Measurements from ENCODE around the gene RHOC.

DNA sequence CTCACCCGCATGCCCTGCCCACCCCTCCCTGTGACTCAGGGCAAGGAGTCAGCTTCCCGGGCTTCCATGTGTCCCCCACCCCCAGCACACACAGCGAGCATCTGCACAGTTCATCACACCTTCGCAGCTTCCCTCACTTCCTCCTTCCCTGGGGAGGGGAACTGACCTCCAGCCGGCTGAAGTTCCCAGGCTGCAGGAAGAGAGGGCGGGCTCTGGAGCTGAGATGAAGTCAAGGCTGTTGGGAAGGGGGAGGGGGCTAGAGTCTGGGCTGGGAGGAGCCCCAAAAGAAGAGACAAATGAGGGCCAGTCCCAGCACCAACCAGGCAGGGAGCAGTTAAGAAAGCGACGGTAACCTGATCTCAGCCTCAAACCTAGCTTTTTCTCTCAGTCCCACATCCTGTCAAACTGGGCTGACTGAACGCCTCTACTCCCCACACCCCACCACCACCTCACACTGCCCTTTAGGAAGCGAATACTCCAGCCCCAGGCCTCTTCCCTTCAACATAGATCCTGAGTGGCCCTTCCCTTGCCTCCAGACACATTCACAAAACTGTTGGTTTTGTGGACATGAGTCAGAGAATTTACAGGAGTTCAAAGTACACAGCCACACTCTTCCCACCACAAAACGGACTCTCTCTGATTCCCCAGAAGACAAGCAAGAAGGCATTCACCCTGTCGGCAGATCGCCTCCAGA lies 1.8 kb downstream of the RHOC start:
- TF ChIP-seq, protein P1, sequence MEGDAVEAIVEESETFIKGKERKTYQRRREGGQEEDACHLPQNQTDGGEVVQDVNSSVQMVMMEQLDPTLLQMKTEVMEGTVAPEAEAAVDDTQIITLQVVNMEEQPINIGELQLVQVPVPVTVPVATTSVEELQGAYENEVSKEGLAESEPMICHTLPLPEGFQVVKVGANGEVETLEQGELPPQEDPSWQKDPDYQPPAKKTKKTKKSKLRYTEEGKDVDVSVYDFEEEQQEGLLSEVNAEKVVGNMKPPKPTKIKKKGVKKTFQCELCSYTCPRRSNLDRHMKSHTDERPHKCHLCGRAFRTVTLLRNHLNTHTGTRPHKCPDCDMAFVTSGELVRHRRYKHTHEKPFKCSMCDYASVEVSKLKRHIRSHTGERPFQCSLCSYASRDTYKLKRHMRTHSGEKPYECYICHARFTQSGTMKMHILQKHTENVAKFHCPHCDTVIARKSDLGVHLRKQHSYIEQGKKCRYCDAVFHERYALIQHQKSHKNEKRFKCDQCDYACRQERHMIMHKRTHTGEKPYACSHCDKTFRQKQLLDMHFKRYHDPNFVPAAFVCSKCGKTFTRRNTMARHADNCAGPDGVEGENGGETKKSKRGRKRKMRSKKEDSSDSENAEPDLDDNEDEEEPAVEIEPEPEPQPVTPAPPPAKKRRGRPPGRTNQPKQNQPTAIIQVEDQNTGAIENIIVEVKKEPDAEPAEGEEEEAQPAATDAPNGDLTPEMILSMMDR (IDR thresholded peaks at IDR 0.05; ENCODE audit: poor library complexity) = no peak
- TF ChIP-seq EZH2 (IDR thresholded peaks at IDR 0.05; ENCODE audit: borderline replicate concordance) (no peak), EZH2phosphoT487 (IDR thresholded peaks at IDR 0.05; ENCODE audit: low read depth, severe bottlenecking, unreplicated experiment) (no peak)

Data from hepatocyte (in vitro differentiated cells).